SK-N-SH treated with all-trans-retinoic acid at 6 μM for 48 hours (cell line): ENCODE measurements around the gene PTPRT.

Experiments
- BACH2 ChIP-seq: fragments of 250-450 bp; sonication (Bioruptor Pico); IDR thresholded peaks from 2 replicates; pipeline ENCODE4 v1.9.0; 2021; ENCODE audit warnings: mild to moderate bottlenecking, borderline replicate concordance
- CSDC2 ChIP-seq: fragments of 250-450 bp; sonication (Bioruptor Pico); IDR thresholded peaks from 2 replicates; pipeline ENCODE4 v1.5.0; 2020; ENCODE audit warnings: mild to moderate bottlenecking, moderate library complexity
- RARB ChIP-seq: fragments of 250-450 bp; sonication (Bioruptor Pico); IDR thresholded peaks from 2 replicates; pipeline ENCODE4 v1.8.0; 2021; ENCODE audit warnings: mild to moderate bottlenecking, moderate library complexity
- SNAI2 ChIP-seq: fragments of 250-450 bp; sonication (Bioruptor Pico); IDR thresholded peaks from 2 replicates; pipeline ENCODE4 v1.5.0; 2020; ENCODE audit warnings: mild to moderate bottlenecking, moderate library complexity
- ZNF8 ChIP-seq: fragments of 450-650 bp; formaldehyde crosslinking; IDR thresholded peaks from 2 replicates; pipeline ENCODE4 v1.5.0; 2020; ENCODE audit warnings: mild to moderate bottlenecking, moderate library complexity
- TF ChIP-seq, protein P1 (sequence below): fragments of 250-450 bp; sonication (Bioruptor Pico); IDR thresholded peaks from 2 replicates; pipeline ENCODE4 v1.8.0; 2020; ENCODE audit warnings: mild to moderate bottlenecking, moderate library complexity, borderline replicate concordance
- TF ChIP-seq, protein P2 (sequence below): fragments of 250-450 bp; sonication (Bioruptor Pico); IDR thresholded peaks from 2 replicates; pipeline ENCODE4 v1.5.1; 2021; ENCODE audit warnings: mild to moderate bottlenecking, moderate library complexity
- TF ChIP-seq, protein P3 (sequence below): fragments of 250-450 bp; sonication (Bioruptor Pico); IDR thresholded peaks from 2 replicates; pipeline ENCODE4 v1.5.1; 2020; ENCODE audit warnings: low read depth, mild to moderate bottlenecking, moderate library complexity

DNA sequence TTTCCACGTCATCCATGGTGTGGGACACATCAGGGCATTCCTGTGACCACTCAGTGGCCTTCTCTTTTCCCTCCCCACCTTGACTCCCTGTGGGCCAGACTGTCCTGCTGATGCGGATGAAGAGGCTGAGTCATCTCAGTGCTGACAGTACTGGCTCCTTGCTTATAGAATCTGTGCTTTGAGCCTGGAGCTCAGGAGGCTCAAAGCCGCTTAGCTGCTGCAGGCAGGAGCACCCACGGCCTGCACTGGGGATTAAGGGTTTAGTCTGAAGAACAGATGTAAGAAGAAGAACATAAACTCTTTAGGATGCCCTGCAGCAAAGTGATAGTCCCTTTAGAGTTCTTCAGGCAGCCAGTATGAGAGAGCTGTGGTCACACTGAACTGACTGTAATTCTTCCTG is 929.5 kb downstream of the PTPRT start:
- TF ChIP-seq, protein P1, sequence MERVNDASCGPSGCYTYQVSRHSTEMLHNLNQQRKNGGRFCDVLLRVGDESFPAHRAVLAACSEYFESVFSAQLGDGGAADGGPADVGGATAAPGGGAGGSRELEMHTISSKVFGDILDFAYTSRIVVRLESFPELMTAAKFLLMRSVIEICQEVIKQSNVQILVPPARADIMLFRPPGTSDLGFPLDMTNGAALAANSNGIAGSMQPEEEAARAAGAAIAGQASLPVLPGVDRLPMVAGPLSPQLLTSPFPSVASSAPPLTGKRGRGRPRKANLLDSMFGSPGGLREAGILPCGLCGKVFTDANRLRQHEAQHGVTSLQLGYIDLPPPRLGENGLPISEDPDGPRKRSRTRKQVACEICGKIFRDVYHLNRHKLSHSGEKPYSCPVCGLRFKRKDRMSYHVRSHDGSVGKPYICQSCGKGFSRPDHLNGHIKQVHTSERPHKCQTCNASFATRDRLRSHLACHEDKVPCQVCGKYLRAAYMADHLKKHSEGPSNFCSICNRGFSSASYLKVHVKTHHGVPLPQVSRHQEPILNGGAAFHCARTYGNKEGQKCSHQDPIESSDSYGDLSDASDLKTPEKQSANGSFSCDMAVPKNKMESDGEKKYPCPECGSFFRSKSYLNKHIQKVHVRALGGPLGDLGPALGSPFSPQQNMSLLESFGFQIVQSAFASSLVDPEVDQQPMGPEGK (CRISPR knock-in tag), result no peak
- TF ChIP-seq SNAI2 (CRISPR knock-in tag) (no peak), BACH2 (CRISPR knock-in tag) (no peak), ZNF8 (CRISPR knock-in tag) (no peak), RARB (CRISPR knock-in tag) (no peak), CSDC2 (CRISPR knock-in tag) (no peak)
- TF ChIP-seq, protein P2, sequence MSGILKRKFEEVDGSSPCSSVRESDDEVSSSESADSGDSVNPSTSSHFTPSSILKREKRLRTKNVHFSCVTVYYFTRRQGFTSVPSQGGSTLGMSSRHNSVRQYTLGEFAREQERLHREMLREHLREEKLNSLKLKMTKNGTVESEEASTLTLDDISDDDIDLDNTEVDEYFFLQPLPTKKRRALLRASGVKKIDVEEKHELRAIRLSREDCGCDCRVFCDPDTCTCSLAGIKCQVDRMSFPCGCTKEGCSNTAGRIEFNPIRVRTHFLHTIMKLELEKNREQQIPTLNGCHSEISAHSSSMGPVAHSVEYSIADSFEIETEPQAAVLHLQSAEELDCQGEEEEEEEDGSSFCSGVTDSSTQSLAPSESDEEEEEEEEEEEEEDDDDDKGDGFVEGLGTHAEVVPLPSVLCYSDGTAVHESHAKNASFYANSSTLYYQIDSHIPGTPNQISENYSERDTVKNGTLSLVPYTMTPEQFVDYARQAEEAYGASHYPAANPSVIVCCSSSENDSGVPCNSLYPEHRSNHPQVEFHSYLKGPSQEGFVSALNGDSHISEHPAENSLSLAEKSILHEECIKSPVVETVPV, result no peak
- TF ChIP-seq, protein P3, sequence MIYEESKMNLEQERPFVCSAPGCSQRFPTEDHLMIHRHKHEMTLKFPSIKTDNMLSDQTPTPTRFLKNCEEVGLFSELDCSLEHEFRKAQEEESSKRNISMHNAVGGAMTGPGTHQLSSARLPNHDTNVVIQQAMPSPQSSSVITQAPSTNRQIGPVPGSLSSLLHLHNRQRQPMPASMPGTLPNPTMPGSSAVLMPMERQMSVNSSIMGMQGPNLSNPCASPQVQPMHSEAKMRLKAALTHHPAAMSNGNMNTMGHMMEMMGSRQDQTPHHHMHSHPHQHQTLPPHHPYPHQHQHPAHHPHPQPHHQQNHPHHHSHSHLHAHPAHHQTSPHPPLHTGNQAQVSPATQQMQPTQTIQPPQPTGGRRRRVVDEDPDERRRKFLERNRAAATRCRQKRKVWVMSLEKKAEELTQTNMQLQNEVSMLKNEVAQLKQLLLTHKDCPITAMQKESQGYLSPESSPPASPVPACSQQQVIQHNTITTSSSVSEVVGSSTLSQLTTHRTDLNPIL (CRISPR knock-in tag), result no peak
